VCaP (cell line): ENCODE measurements around the gene ADGRA3.

Experiments
- H3K27ac ChIP-seq: fragments of 450-650 bp; 2 replicates; pipeline ENCODE4 v1.5.1; 2017
- TF ChIP-seq, protein P1 (sequence below): fragments of 450-650 bp; conservative IDR thresholded peaks from 2 replicates; pipeline ENCODE4 v1.5.1; 2017; ENCODE audit warnings: mild to moderate bottlenecking, moderate library complexity

The ADGRA3 gene

GRCh38 chr4:22420291-22420690, 95.6 kb downstream of the ADGRA3 start:
- no peak overlapping the region for H3K27ac ChIP-seq
- TF ChIP-seq, protein P1, sequence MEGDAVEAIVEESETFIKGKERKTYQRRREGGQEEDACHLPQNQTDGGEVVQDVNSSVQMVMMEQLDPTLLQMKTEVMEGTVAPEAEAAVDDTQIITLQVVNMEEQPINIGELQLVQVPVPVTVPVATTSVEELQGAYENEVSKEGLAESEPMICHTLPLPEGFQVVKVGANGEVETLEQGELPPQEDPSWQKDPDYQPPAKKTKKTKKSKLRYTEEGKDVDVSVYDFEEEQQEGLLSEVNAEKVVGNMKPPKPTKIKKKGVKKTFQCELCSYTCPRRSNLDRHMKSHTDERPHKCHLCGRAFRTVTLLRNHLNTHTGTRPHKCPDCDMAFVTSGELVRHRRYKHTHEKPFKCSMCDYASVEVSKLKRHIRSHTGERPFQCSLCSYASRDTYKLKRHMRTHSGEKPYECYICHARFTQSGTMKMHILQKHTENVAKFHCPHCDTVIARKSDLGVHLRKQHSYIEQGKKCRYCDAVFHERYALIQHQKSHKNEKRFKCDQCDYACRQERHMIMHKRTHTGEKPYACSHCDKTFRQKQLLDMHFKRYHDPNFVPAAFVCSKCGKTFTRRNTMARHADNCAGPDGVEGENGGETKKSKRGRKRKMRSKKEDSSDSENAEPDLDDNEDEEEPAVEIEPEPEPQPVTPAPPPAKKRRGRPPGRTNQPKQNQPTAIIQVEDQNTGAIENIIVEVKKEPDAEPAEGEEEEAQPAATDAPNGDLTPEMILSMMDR: no peak

- TF ChIP-seq, protein P1: no peak
- H3K27ac ChIP-seq: no peak overlapping the region
These were observed 98.5 kb downstream of the ADGRA3 start for GRCh38 chr4:22417408-22417807.

- no peak overlapping the region for H3K27ac ChIP-seq
- TF ChIP-seq, protein P1: no peak
These were observed 99.5 kb downstream of the ADGRA3 start for GRCh38 chr4:22416403-22416802.

DNA sequence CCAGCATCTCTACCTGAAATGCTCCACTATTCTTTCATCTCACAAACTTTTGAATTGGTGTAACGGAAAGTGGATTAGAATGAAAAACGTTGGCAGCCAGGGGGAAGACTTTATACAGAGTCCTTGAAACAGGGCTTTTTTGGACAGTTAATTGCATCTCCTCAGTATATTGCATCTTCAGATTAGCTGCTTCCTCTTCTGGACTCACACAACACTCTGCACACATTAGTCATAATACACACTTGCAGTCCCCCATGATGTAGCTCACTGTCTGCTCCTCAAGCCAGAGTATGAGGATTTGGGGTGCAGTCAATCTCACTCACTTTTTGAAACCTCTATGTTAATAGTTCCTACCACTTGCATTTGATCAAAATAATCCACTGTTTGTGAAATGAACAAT, 101.0 kb downstream of the ADGRA3 start:
- TF ChIP-seq, protein P1: no peak
- no peak overlapping the region for H3K27ac ChIP-seq

DNA sequence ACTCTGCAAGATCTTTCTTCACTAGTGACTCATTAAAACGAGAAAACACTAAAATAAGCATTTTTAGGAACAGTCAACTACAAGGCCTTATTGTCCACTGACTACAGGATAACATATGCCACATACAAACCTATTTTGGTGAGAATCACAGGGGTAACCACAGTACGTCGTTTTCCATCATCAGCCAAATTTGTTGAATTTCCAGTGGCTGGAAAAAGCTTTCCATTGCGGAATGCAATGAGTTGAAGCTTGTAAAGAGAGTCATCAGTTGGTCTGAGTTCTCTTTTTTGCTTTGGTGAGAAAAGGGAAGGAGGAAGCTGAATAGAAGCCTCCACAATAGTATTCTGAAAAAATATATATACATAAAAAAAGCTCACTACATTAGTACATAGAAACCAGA, 102.4 kb downstream of the ADGRA3 start:
- TF ChIP-seq, protein P1: no peak
- no peak overlapping the region for H3K27ac ChIP-seq

- H3K27ac ChIP-seq: no peak overlapping the region
- TF ChIP-seq, protein P1: no peak
These were observed 103.9 kb downstream of the ADGRA3 start for GRCh38 chr4:22412013-22412412.

DNA sequence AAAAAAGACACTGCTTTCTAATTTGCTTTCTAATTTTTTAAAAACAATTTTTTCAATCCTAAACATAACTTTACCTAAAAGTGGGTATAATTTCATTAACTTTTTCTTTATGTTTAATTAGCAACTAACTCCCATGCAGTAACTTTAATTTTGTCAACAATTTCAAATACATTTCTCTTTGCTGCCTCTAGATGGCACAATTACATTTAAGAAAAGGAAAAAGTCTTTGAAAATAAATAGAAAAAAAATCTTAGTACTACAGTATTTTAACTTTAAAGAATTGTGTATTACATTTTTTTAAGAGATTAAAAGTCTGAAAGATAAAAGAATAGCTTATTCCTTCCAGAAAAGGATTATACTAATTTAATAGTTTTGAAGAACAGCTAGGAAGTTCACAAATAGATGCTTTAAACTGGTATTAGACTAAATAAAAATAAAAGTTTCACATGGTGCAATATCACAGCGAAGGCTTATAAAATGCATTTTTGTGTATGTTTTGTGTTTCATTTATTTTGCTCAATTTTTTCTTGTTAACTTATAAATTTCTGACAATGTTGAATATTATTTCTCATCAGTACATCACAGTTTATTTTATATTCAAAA, 105.1 kb downstream of the ADGRA3 start:
- TF ChIP-seq, protein P1: peak; percentile 72
- H3K27ac ChIP-seq: no peak overlapping the region
